NK-92 treated with Interleukin-12 subunit alpha and Interleukin-12 subunit beta, amount 100 ng/mL, for 24 hours (cell line): ENCODE data around the gene PBX2.
"Not testable (repeated sequence)": the region's sequence is repeated elsewhere in the genome, so short reads cannot be mapped to it uniquely, and the experiment has no call there.

Experiments used
- DNase-seq: peaks from one replicate; lab custom pipeline; 2025; lab: John Stamatoyannopoulos, UW

PBX2 gene

DNA sequence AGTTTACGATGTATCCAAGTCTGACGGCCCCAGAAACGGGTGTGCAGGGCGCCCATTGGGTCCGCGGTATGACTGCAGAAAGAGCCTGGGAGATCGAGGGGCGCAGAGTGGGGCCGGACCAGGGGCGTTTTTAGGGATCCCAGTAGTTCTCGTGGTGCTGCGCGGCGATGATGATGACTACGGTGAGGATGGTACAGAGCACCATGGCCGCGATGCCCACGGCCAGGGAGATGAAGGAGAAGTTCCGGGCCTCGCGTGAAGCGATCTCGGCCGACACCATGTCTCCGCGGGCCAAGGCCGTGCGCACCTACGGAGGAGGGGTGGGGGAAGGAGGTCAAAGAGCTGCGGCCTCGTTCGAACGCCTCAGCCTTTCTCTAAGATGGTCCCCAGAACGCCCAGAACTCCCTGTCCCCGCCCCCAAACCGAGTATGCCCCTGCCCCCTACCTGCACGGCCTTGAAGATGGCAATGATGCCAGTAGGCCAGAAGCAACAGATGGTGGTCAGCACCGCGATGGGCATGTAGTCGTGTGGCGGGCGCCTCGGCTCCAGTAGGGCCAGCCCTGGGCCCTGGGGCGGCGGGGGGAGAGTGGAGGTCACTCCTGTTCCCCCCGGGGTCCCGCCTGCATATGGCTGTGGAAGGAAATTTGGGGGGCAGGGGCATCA, 40.8 kb downstream of the PBX2 start:
- DNase-seq = no peak

GRCh38 chr6:32148289-32149091, 41.5 kb downstream of the PBX2 start:
- DNase-seq = no peak

GRCh38 chr6:32147401-32148132, 42.4 kb downstream of the PBX2 start:
- DNase-seq = no peak

GRCh38 chr6:32146687-32147086, 43.3 kb downstream of the PBX2 start:
- no peak for DNase-seq

DNA sequence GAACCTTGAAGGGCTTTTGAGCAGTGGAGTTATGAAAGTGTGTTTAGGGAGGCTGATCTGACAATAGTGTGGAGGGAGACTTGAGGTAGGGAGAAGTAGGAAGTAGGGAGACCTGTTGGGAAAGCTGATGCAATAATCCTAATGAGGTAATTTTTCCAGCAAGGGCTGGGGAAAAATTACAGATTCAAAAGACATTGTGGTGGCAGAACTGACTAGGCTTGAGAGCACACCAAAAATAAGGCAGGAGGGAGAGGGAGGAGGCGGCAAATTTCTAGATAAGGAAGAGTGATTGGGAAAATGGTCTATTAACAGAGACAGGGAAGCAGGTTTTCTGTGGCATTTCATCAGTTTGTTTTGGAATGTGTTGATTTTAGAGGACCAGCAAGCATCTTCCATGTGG, 43.7 kb downstream of the PBX2 start:
- no peak for DNase-seq

DNA sequence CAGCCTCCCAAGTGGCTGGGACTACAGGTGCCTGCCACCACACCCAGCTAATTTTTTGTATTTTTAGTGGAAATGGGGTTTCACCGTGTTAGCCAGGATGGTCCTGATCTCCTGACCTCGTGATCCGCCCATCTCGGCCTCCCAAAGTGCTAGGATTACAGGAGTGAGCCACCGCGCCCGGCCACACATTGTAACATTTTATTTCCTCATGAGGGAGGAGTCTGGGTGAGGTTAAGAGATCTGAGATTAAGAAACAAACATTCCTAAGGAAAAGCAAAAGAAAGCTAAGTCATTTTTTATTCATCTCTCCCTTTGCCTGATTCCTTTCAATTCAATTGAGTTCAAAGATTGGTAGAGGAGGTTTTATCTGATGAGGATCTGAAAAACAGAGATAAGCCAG, 45.8 kb downstream of the PBX2 start:
- not testable (repeated sequence) for DNase-seq

DNA sequence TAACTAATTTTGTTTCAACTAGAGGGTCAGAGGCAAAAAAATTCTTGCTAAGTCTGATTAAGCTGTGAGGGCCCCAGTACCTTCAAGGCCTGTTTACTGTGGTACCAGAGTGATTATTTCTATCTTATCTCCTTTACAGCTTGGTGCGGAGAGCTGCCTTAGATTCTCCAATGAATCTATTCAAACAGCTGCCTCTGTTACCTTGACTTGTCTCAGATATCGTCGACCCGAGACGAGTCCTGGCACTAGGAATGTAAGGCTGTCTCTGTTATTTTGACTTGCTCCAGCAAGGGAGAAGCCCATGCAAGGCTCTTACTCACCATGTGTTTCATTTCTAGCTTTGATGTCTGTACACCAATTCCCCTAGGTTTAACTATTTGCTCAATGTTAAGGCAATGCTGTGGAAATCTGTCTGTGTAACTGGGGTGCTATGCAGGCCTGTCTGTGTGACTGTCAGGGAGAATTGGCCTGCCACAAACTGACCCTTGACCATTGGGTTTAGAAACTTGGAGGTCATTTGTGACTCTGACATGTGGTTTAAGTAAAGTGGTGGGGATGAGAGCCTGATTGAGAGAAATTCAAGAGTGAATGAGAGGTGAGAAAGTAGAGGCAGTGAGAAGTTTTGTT, 49.5 kb downstream of the PBX2 start:
- no peak for DNase-seq

GRCh38 chr6:32139590-32139989, 50.4 kb downstream of the PBX2 start:
- no peak for DNase-seq

GRCh38 chr6:32137454-32137853, 52.5 kb downstream of the PBX2 start:
- no peak for DNase-seq
